HFF-Myc (cell line): ENCODE results near the gene RAB20.

Experiments
- DNase-seq: peaks from one replicate; pipeline ENCODE4 v3.0.0-alpha.2; 2011; ENCODE audit warnings: low read depth; ENCODE audit errors: extremely low read depth
- H3K4me3 ChIP-seq: replicated peaks from 2 replicates; pipeline ENCODE4 v1.5.1; 2011; ENCODE audit warnings: low read depth, mild to moderate bottlenecking, control low read depth, low read length
- CTCF ChIP-seq: IDR thresholded peaks from 2 replicates; pipeline ENCODE4 v1.5.1; 2012; ENCODE audit warnings: mild to moderate bottlenecking, low read depth, low read length, control low read depth; ENCODE audit errors: missing control alignments

Gene RAB20

GRCh38 chr13:110495881-110496280 lies 65.6 kb downstream of the RAB20 start:
- TF ChIP-seq CTCF: no peak
- H3K4me3 ChIP-seq: no peak overlapping the region
- DNase-seq: no peak

GRCh38 chr13:110495376-110495775 lies 66.1 kb downstream of the RAB20 start:
- no peak overlapping the region for H3K4me3 ChIP-seq
- no peak for DNase-seq
- no peak for TF ChIP-seq CTCF

DNA sequence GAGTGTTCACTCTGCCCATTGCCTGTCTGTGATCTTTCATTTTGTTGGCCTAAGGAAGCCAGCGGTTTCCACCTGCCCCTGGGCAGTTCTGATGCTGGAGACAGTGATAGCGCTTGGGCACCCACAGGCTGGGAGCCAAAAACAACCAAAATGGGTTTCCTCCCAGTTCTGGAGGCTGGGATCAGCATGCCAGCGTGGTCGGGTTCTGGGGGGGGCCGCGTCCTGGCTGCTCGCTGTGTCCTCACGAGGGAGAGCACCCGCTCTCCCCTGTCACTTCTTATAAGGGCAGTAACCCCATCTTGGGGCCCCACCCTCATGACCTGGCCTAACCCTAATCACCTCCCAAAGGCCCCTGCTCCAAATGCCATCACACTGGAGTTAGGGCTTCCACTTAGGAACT lies 67.9 kb downstream of the RAB20 start:
- no peak for DNase-seq
- no peak for TF ChIP-seq CTCF
- H3K4me3 ChIP-seq: no peak overlapping the region

DNA sequence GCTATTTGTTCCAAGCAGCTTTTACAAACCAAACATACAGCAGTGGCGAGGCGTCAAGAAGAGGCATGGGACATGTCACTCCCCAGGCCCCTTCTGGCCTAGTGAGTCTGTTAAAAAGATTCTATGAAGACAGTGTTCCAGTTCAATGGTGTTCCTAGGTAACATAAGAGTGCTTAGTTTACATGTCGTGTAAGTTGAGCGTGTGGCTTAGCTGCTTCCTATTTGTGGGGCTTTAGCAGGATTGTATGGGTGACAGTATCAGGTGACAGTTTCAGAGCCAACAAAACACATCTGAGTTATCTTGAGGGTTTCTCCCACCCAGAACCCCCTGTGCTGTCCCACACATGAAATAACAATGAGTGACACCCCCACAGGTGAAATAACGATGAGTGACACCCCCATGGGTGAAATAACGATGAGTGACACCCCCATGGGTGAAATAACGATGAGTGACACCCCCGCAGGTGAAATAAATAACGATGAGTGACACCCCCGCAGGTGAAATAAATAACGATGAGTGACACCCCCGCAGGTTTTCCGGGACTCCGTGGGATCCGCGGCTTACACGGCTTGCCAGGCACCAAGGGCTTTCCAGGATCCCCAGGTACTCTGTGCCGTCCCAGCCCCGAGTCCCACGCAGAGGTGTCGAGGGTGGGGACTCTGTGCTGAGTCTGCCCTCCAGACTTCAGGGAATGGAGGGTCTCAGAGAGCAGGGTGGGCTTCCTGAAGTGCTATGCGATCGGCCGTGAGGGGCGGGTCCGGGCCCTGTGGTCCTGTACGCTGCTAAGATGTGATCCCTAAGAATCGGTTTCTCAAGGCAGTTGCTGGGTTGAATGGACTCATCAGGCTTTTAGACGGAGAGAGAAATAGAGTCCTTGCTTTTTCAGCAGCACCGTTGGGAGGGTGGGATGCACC lies 68.6 kb downstream of the RAB20 start:
- no peak overlapping the region for H3K4me3 ChIP-seq
- no peak for TF ChIP-seq CTCF
- DNase-seq: no peak

DNA sequence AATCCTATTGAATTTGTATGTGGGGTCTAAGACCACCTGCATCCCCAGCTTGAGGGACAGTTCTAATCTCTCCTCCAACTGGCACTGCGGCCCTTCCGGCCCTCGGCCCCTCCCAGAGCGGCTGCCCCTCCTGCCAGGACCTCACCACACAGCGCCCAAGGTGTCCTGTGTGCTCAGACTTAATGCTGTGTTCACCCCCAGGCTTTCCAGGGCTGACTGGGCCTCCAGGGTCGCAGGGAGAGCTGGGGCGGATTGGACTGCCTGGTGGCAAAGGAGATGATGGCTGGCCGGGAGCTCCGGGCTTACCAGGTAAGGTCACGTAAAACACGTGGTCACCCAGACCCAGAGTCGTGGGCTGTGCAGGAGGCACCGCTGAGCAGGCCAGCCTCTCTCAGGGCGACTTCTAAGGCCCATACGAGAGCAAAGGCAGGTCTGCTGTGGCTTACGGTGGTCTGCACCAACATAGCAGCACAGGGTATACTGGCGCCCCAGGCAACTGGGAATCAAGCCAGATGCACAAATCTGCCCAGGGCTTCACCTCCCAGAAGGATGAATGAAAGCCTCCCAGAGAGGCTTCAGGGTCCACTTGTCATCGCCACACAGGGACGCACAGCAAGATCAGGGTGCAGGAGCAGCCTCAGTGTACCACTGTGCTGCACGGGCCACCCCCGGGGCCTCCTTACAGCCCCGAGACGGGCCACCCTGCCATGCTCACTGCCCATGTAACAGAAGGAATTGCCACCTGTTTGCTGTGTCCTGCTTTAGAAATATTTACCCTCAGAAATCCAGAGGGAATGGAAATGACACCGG lies 69.4 kb downstream of the RAB20 start:
- no peak overlapping the region for H3K4me3 ChIP-seq
- DNase-seq: no peak

More for the DNA sequence above, 69.4 kb downstream of the RAB20 start:
- no peak for TF ChIP-seq CTCF
